Osteoblast (primary cell): ENCODE data around the gene GRAMD1B. TPM values are rescaled to one million over a fixed set of nuclear protein-coding genes. Genes with fewer than 3 reads are reported as not detected.

ENCODE experiments used
- DNase-seq: peaks from one replicate; pipeline ENCODE4 v3.0.0; 2011; ENCODE audit warnings: low spot score, mixed read lengths; ENCODE audit not compliant: insufficient read length; ENCODE audit errors: missing footprints
- H2AFZ ChIP-seq: 2 replicates; pipeline ENCODE4 v1.6.0; 2011; ENCODE audit warnings: mild to moderate bottlenecking, low read length
- H3K27ac ChIP-seq: 2 replicates; pipeline ENCODE4 v1.5.1; 2011; ENCODE audit warnings: mild to moderate bottlenecking, low read depth, low read length, moderate library complexity
- H3K27me3 ChIP-seq: 2 replicates; pipeline ENCODE4 v1.6.0; 2012; ENCODE audit warnings: mild to moderate bottlenecking, control low read depth, inconsistent platforms, low read length, moderate library complexity; ENCODE audit not compliant: insufficient read depth
- H3K36me3 ChIP-seq: 2 replicates; pipeline ENCODE4 v1.5.1; 2011; ENCODE audit warnings: mild to moderate bottlenecking, low read length, control low read depth, moderate library complexity; ENCODE audit not compliant: insufficient read depth
- H3K4me1 ChIP-seq: 2 replicates; pipeline ENCODE4 v1.5.1; 2011; ENCODE audit warnings: mild to moderate bottlenecking, low read length, control low read depth, moderate library complexity; ENCODE audit not compliant: insufficient read depth
- H3K4me2 ChIP-seq: 2 replicates; pipeline ENCODE4 v1.6.0; 2011; ENCODE audit warnings: mild to moderate bottlenecking, low read length; ENCODE audit not compliant: insufficient read depth
- H3K4me3 ChIP-seq: fragments of 200-600 bp; sonication (generic); 3 replicates; pipeline ENCODE4 v1.5.1; 2012; ENCODE audit warnings: mild to moderate bottlenecking, low read length, inconsistent platforms; ENCODE audit not compliant: insufficient read depth
- H3K79me2 ChIP-seq: 2 replicates; pipeline ENCODE4 v1.6.0; 2012; ENCODE audit warnings: mild to moderate bottlenecking, low read length, control low read depth, inconsistent platforms; ENCODE audit not compliant: insufficient read depth
- H3K9me3 ChIP-seq: 2 replicates; pipeline ENCODE4 v1.5.1; 2011; ENCODE audit warnings: low read depth, low read length, control low read depth
- H4K20me1 ChIP-seq: 2 replicates; pipeline ENCODE4 v1.6.0; 2012; ENCODE audit warnings: mild to moderate bottlenecking, low read length, control low read depth; ENCODE audit not compliant: insufficient read depth
- CTCF ChIP-seq: IDR thresholded peaks from 2 replicates; pipeline ENCODE4 v1.5.1; 2011; ENCODE audit warnings: mild to moderate bottlenecking, low read depth, low read length, moderate library complexity; ENCODE audit errors: extremely low read depth
- total RNA-seq: library from RNA; depleted of rRNA; stranded (reverse); fragments of >200 nt; gene quantifications from 2 replicates; pipeline ENCODE4 v1.2.3, GENCODE V29; 2012

GRAMD1B gene
- total RNA-seq, 1 donor, result 15.2 TPM

DNA sequence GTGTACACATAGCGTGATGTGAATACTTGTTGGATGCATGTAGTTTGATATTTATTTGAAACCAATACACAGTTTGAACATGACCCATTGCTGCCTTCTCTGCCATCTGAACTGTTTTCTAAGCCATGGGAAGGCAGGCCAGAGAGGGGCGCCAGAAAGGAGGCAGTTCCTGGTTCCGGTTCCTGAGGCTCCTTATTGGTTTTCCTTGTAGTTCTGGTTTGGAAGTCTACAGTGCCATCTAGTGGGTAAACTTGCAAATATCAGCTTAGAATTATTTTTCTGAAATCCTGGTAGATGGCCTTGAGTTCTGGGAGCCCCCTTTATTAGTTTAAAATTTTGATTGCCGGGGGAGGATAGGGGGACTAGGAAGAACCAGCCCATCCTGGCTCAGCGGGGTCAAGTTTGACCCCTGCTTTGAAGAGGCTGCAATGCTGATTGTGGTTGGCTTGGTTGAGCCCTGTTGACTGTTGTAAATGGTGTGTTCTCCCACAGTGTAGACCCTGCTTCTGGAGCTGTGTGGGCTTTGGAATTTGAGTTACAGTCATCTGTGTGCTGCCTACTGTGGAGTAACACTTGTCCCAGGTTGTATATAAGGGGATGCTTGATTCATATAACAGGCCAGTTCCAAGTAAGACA, 48.4 kb downstream of the GRAMD1B start:
- Histone ChIP-seq H3K9me3 (no peaks in the 10 kb centered on the region), H3K79me2 (peaks cover 51% of the 10 kb centered on the region), H2AFZ (peak overlapping the region; percentile 67), H4K20me1 (no peaks in the 10 kb centered on the region), H3K27me3 (no peaks in the 10 kb centered on the region), H3K27ac (peak overlapping the region; percentile 34), H3K4me1 (peaks cover 42% of the 10 kb centered on the region), H3K4me3 (no peak overlapping the region), H3K36me3 (peaks cover 13% of the 10 kb centered on the region), H3K4me2 (peak overlapping the region; percentile 20)
- peak; percentile 85 for DNase-seq
- TF ChIP-seq CTCF, result peak; percentile 78

- no peaks in the 10 kb centered on the region for H3K9me3 ChIP-seq
- no peak for TF ChIP-seq CTCF
- peak overlapping the region; percentile 31 for H3K27ac ChIP-seq
- H3K4me2 ChIP-seq, result peak overlapping the region; percentile 20
- H3K36me3 ChIP-seq, result peaks cover 16% of the 10 kb centered on the region
- DNase-seq, result peak; percentile 72
- H2AFZ ChIP-seq, result no peak overlapping the region
- H3K4me1 ChIP-seq, result peaks cover 34% of the 10 kb centered on the region
- no peaks in the 10 kb centered on the region for H4K20me1 ChIP-seq
- no peak overlapping the region for H3K4me3 ChIP-seq
- H3K79me2 ChIP-seq, result peaks cover 51% of the 10 kb centered on the region
- no peaks in the 10 kb centered on the region for H3K27me3 ChIP-seq
Observed at GRCh38 chr11:123479048-123479837, 49.2 kb downstream of the GRAMD1B start.

GRCh38 chr11:123480290-123480815, 50.3 kb downstream of the GRAMD1B start:
- H3K4me2 ChIP-seq, result no peak overlapping the region
- H3K4me3 ChIP-seq, result no peak overlapping the region
- H3K4me1 ChIP-seq, result peaks cover 24% of the 10 kb centered on the region
- no peak for DNase-seq
- H2AFZ ChIP-seq, result no peak overlapping the region
- H3K9me3 ChIP-seq, result no peaks in the 10 kb centered on the region
- TF ChIP-seq CTCF, result no peak
- peaks cover 58% of the 10 kb centered on the region for H3K79me2 ChIP-seq
- H3K27me3 ChIP-seq, result no peaks in the 10 kb centered on the region
- H3K36me3 ChIP-seq, result peaks cover 17% of the 10 kb centered on the region
- H4K20me1 ChIP-seq, result no peaks in the 10 kb centered on the region
- peak overlapping the region; percentile 15 for H3K27ac ChIP-seq

- peaks cover 54% of the 10 kb centered on the region for H3K79me2 ChIP-seq
- peaks cover 17% of the 10 kb centered on the region for H3K36me3 ChIP-seq
- no peak overlapping the region for H3K27ac ChIP-seq
- DNase-seq, result no peak
- no peaks in the 10 kb centered on the region for H4K20me1 ChIP-seq
- H3K4me3 ChIP-seq, result no peak overlapping the region
- no peak overlapping the region for H2AFZ ChIP-seq
- no peaks in the 10 kb centered on the region for H3K27me3 ChIP-seq
- H3K4me2 ChIP-seq, result no peak overlapping the region
- peaks cover 19% of the 10 kb centered on the region for H3K4me1 ChIP-seq
- no peaks in the 10 kb centered on the region for H3K9me3 ChIP-seq
- TF ChIP-seq CTCF, result no peak
Observed at GRCh38 chr11:123480882-123481281, 50.8 kb downstream of the GRAMD1B start.
